GDM1 (cell line): ENCODE data around the gene ATP13A2.

Experiments
- DNase-seq: peaks from one replicate; lab custom pipeline; 2025; lab: John Stamatoyannopoulos, UW

Gene ATP13A2

GRCh38 chr1:17001760-17002523, 9.8 kb downstream of the ATP13A2 start:
- DNase-seq: no peak

DNA sequence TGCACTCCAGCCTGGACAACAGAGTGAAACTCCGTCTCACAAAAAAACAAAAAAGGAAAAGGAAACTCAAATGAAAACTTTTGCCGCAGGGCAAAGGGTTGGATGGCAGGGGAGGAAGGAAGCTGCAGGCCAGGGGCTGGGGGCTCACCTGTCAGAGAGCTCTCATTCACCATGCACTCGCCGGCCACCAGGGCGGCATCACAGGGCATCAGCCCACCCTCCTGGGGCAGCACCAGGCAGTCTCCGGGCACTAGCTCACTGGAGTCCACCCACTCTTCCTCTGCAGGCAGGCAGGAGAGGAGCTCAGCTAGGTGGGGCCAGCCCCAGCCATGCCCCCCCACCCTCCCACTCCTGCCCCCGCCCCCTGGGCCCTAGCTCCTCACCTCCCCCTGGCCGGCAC, 11.9 kb downstream of the ATP13A2 start:
- DNase-seq: no peak

GRCh38 chr1:16998589-16998988, 13.1 kb downstream of the ATP13A2 start:
- DNase-seq: no peak

GRCh38 chr1:16996845-16997244, 14.9 kb downstream of the ATP13A2 start:
- DNase-seq: no peak

DNA sequence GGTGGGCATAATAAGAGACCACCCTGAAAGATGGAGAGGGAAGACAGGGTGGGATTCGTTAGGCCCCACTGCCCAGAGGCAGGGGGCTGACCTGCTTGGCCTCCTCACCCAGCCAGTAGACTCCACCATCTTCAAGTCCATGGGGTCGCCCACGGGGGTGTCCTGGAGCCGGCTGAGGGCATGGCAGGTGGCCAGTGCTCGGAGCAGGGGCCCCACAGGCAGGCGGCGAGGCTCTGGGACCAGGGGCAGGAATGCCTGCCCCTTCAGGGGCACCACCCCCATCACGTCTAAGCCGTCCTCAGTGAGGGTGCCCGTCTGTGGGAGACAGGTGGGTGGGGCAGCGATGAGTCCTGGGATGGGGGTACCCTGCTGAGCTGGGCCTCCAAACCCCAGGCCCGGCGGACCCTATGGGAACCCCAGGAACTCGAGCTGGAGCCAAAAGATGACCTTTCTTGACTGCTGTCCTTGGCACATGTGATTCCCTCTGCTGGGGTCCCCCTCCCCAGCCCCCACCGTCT, 18.1 kb downstream of the ATP13A2 start:
- DNase-seq: no peak

- no peak for DNase-seq
Measured at GRCh38 chr1:16992675-16993074, 19.1 kb downstream of the ATP13A2 start.

DNA sequence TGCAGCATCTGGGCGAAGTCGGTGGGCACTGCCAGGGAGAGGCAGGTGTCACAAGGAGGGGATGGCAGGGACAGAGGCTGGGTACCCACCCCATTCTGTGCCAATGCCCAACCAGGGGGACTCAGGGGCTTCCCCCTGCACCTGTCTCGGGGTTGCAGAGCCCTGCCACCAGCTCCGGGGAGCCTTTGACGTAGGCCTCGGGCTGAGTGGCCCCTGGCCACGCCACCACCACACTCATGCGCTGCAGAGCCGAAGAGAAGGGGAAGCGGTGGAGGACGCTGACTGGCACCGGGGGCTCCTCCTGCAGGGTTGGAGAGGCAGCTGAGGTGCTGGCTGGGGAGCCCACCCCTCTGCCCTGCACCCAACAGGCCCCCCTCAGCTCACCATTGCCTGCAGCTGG, 19.6 kb downstream of the ATP13A2 start:
- no peak for DNase-seq

- no peak for DNase-seq
Measured at GRCh38 chr1:16991571-16991970, 20.2 kb downstream of the ATP13A2 start.

GRCh38 chr1:16989676-16990391, 21.9 kb downstream of the ATP13A2 start:
- DNase-seq: no peak

DNA sequence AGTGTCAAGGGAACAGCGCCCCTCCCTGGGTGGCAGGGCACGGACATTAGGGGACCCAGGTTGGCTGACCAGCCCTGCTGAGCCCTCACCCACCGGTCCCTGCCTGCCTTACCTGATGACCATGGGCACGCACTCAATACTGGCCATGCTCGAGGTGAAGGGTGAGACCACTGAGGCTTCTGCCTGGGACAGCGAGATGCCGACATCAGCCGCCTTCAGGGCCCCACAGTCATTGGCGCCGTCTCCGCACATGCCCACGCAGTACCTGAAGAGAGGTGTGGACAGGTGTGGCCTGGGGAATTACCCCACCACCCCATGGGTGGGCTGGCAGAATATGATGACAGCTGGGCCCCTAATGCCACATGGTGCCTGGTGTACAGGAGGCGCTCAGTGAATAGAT, 23.5 kb downstream of the ATP13A2 start:
- DNase-seq: no peak

DNA sequence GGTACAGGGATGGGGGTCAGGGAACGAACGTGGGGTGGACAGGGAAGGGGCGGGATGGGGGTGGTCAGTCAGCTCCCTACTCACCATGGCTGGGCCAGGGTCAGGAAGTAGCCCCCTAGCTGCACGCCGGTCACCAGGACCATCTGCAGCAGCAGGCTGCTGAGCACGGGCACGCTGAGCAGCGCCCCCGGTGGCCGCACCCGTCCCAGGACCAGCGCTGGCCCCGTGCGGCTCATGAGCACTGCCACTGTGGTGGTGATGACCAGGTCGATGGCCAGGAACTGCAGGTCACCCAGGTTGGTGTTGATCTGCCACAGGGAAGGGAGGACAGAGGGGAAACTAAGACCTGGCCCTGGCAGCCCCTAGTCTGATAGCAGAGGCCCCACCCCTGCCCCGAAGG, 24.8 kb downstream of the ATP13A2 start:
- DNase-seq: no peak

GRCh38 chr1:16986560-16986959, 25.2 kb downstream of the ATP13A2 start:
- no peak for DNase-seq

GRCh38 chr1:16986113-16986512, 25.6 kb downstream of the ATP13A2 start:
- no peak for DNase-seq

DNA sequence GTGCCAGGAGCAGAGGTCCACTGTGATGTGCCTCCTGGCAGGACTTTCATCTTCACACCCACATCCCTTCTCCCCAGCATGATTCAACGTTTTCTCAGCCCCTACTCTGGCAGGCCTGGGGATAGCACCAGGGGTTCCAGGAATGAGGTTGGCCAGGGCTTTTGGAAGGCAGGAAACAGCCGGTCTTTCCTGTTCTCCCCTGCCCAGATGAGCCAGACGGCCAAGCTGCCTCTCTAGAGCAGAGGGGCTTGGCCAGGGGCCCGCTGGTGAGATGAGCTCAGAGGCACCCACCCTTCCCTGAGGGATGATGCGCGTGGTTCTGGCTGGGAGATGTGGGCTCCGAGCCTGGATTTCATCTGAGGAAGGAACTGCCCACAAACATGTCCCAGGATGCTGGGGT, 27.0 kb downstream of the ATP13A2 start:
- DNase-seq: no peak

DNA sequence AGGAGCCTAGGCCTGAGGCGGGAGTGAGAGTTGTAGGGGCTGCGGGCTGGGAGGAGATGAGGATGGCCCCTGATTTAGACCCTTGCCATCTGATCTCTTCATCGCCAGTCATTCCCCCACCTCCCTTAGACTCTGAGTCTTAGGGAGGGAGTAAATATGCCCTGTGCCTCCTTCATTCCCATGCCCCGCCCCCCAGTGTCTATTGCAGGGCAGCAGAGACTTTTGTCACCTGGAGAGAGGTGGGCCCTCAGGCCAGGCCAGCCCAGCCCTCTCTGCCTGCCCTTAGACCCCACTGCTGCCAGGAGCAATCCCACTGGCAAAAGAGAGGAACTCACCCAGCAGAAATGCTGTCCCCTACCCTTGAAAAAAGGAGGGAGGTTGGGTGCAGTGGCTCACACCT, 28.1 kb downstream of the ATP13A2 start:
- DNase-seq: no peak

- no peak for DNase-seq
Measured at GRCh38 chr1:16982902-16983301, 28.8 kb downstream of the ATP13A2 start.

DNA sequence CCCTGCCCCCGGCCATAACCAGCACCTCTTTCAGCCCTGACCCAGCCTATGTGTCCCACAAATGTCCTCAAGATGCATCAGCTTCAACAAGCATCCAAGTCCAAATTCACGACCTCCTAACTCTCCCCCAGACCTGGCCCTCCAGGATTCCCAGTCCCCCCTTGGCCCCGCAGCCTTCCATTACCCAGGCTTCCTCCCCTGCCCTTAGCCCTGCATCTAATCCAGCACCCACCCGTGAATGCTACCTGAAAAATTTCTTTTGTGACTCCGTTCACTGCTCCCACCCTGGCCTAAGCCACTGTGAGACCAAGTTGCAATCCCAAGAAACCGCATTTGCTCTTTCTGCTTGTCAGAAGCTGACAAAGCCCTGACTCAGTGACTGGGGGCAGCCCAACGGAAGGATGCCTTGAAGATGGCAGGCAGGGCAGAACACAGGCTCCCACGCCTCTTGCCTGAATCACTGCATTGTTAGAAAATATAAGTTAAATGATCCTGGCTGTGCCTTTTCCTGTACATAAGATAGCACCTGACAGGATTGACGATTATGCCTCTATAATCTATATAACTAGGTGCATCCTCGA, 30.4 kb downstream of the ATP13A2 start:
- no peak for DNase-seq

GRCh38 chr1:16980473-16981268, 31.1 kb downstream of the ATP13A2 start, which contains the start of gene MFAP2:
TSS of gene MFAP2 (minus strand) at chr1:16980620. CDS start at chr1:16978273, 2,347 bp downstream.
- no peak for DNase-seq

- no peak for DNase-seq
Measured at GRCh38 chr1:16979475-16980327, 32.0 kb downstream of the ATP13A2 start.

DNA sequence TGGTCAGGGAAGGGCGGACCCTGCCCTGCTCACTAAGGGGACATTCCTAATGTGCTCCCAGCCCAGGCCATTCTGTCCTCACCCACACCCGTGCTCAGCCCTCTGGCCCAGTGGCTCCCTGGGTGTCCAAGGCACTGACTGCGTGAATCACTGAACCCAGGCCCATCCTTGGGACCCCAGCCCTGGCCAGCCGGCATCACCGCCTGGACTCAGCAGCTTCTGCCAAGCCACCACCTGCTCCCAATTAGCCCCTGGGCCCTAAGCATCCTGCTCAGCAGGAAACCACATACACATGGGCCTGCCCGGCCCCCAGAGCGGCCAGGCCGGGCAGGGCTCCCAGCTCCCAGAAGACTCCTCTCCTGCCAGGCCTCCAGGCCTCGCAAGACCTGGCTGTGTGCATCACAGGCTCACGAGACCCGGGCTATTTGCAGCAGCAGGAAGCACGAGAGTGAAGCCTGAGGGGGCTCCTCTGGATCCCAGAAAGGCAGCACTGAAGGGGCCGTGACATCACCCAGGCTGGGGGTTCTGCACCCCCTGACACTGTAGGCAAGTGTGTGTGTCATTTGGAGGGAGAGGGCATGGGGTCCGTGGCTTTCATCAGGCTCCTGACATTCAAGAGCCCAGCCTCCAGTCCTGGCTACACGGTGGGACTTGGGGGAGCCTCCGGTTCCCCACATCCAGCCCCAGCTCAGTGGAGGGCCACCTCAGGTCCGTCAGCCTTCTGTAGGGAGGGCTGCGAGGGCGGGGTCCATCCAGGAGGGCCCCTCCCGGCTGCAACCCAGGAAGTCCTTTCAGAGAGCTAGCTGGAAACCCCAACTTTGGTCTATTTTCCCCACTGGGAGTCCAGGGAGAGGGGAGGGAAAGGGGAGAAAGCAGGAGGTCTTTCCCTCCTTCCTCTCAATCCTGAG, 32.9 kb downstream of the ATP13A2 start:
- no peak for DNase-seq
